ENCODE measurements around the gene COMT. TPM values are rescaled to one million over a fixed set of nuclear protein-coding genes. Genes with fewer than 3 reads are reported as not detected.

Gene COMT
- total RNA-seq, 2 experiments from 2014 or later = 90.8 to 112 TPM

DNA sequence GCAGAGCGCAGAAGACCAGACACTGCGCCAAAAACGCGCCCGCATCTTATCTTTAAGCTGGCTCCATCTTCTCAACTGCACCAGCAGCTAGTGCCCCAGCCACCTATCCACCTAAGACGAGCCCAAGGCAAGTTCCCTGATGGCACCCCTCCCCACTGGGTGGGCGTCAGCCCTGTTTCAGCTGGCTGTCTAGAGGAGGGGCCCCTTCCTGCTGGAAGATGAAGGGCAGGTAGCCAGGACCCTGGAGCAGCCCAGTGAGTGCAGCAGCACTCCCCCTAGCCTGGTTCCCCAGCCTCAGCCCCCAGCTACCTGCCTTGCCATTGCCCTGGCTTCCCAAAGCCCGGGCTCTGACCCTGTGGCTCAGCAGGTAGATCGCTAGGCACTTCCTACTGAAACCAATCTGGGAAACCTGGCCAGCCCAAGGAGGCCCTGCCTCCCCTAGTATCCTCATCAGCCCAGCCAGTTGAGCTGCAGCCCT is 46.8 kb downstream of the COMT start:
- TF ChIP-seq EZH2phosphoT487 (IDR thresholded peaks at IDR 0.05; ENCODE audit: borderline replicate concordance, low read depth, low read length) = no peak
- TF ChIP-seq, protein P1, sequence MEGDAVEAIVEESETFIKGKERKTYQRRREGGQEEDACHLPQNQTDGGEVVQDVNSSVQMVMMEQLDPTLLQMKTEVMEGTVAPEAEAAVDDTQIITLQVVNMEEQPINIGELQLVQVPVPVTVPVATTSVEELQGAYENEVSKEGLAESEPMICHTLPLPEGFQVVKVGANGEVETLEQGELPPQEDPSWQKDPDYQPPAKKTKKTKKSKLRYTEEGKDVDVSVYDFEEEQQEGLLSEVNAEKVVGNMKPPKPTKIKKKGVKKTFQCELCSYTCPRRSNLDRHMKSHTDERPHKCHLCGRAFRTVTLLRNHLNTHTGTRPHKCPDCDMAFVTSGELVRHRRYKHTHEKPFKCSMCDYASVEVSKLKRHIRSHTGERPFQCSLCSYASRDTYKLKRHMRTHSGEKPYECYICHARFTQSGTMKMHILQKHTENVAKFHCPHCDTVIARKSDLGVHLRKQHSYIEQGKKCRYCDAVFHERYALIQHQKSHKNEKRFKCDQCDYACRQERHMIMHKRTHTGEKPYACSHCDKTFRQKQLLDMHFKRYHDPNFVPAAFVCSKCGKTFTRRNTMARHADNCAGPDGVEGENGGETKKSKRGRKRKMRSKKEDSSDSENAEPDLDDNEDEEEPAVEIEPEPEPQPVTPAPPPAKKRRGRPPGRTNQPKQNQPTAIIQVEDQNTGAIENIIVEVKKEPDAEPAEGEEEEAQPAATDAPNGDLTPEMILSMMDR (conservative IDR thresholded peaks at IDR 0.05; ENCODE audit: low read length) = no peak
- intact Hi-C loops (cut with micrococcal nuclease; ENCODE audit: unreplicated experiment) = no loop called here
- ChIA-PET CTCF (ENCODE audit: unreplicated experiment) (no interaction called here), POLR2A (no interaction called here)
- H3K9me2 ChIP-seq (ENCODE audit: insufficient read depth, low read length) = no peaks in the 10 kb centered on the region
- H2AFZ ChIP-seq (ENCODE audit: low read length) = no peak overlapping the region
- peaks cover 8% of the 10 kb centered on the region for H3K4me1 ChIP-seq (ENCODE audit: insufficient read depth, low read length, poor library complexity, severe bottlenecking)
- no peak for DNase-seq (ENCODE audit: low spot score)
- H3K4me2 ChIP-seq (ENCODE audit: low read length) = no peak overlapping the region
- no peak overlapping the region for H3K4me3 ChIP-seq (ENCODE audit: low read depth, low read length, poor library complexity, severe bottlenecking)
- no peaks in the 10 kb centered on the region for H3K36me3 ChIP-seq (ENCODE audit: insufficient read depth, low read length)
- no peaks in the 10 kb centered on the region for H4K20me1 ChIP-seq (ENCODE audit: insufficient read depth, low read length)
- no peaks in the 10 kb centered on the region for H3K79me2 ChIP-seq (ENCODE audit: insufficient read depth, low read depth, low read length)
- H3K27ac ChIP-seq (ENCODE audit: low read depth, low read length, poor library complexity, severe bottlenecking) = no peak overlapping the region
- H3K9me3 ChIP-seq (ENCODE audit: low read length) = no peaks in the 10 kb centered on the region
- no TSS peak for BruUV-seq (replicated peaks)

DNA sequence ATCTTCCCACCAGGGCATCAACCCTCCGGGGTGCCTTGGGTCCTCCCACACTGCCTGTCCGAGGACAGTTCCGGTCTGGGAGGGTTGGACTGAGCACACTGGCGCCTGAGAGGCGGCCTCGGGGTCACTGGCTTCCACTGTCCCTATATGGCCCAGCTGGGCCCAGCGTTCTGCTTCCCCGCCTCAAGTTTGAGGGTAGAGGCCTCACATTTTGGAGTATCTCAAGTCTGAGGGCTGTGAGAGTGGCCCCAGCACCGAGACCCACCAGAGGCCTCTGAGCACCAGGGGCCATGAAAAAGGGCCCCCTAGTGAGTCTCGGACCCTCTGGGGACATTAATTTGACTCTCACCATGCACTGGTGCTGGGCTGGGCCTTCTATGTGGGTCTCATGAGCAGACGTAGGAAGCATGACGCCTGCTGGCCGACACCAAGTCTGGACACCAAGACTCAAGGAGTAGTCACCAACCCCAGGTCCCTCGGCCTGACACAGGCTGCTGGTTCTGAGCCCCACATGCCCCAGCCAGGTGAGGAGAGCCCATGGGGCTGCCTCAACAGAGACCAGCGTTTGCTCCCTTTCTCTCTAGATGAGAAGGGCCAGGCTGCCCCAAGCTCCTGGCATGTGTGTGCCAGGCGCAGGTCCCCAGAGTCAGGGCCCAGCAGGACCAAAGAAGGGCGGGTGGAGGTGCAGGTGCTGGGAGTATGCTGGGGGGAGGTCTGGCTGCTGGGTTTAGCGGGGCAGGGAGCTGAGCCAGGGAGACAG is 47.6 kb downstream of the COMT start:
- POLR2A ChIA-PET = no interaction called here
- Histone ChIP-seq H3K4me3 (ENCODE audit: low read depth, low read length, poor library complexity, severe bottlenecking) (no peak overlapping the region), H3K36me3 (ENCODE audit: insufficient read depth, low read length) (no peaks in the 10 kb centered on the region), H3K4me2 (ENCODE audit: low read length) (no peak overlapping the region), H3K4me1 (ENCODE audit: insufficient read depth, low read length, poor library complexity, severe bottlenecking) (peaks cover 8% of the 10 kb centered on the region), H3K9me3 (ENCODE audit: low read length) (no peaks in the 10 kb centered on the region), H3K27ac (ENCODE audit: low read depth, low read length, poor library complexity, severe bottlenecking) (no peak overlapping the region), H4K20me1 (ENCODE audit: insufficient read depth, low read length) (no peaks in the 10 kb centered on the region), H2AFZ (ENCODE audit: low read length) (no peak overlapping the region), H3K9me2 (ENCODE audit: insufficient read depth, low read length) (no peaks in the 10 kb centered on the region), H3K79me2 (ENCODE audit: insufficient read depth, low read depth, low read length) (no peaks in the 10 kb centered on the region)
- BruUV-seq (replicated peaks) = no TSS peak
- intact Hi-C loops (cut with micrococcal nuclease; ENCODE audit: unreplicated experiment) = no loop called here
- CTCF ChIA-PET (ENCODE audit: unreplicated experiment) = no interaction called here
- TF ChIP-seq, protein P1 (conservative IDR thresholded peaks at IDR 0.05; ENCODE audit: low read length) = no peak
- TF ChIP-seq EZH2phosphoT487 (IDR thresholded peaks at IDR 0.05; ENCODE audit: borderline replicate concordance, low read depth, low read length) = no peak
- no peak for DNase-seq (ENCODE audit: low spot score)

DNA sequence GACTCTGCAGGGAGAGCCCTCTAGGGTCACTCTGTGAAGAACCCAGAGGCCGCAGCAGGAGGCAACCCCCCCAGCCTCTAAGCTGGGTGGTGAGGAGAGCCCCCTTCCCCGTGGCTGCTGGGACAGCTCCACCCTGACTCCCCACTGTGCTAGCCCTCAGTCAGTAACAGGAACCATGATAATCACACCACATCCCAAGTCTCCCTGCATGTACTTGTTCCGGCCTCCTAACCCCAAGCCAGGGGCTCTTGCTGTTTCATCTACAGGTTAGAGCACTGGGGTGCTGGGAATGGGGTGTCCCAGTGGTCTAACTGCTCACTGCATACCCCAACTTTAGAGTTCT is 48.1 kb downstream of the COMT start:
- TF ChIP-seq, protein P1 (conservative IDR thresholded peaks at IDR 0.05; ENCODE audit: low read length) = no peak
- no peak for TF ChIP-seq EZH2phosphoT487 (IDR thresholded peaks at IDR 0.05; ENCODE audit: borderline replicate concordance, low read depth, low read length)
- H3K79me2 ChIP-seq (ENCODE audit: insufficient read depth, low read depth, low read length) = no peaks in the 10 kb centered on the region
- intact Hi-C loops (cut with micrococcal nuclease; ENCODE audit: unreplicated experiment) = no loop called here
- CTCF ChIA-PET (ENCODE audit: unreplicated experiment) = no interaction called here
- no peaks in the 10 kb centered on the region for H3K9me2 ChIP-seq (ENCODE audit: insufficient read depth, low read length)
- H3K36me3 ChIP-seq (ENCODE audit: insufficient read depth, low read length) = no peaks in the 10 kb centered on the region
- no TSS peak for BruUV-seq (replicated peaks)
- H3K4me3 ChIP-seq (ENCODE audit: low read depth, low read length, poor library complexity, severe bottlenecking) = no peak overlapping the region
- H2AFZ ChIP-seq (ENCODE audit: low read length) = no peak overlapping the region
- peaks cover 8% of the 10 kb centered on the region for H3K4me1 ChIP-seq (ENCODE audit: insufficient read depth, low read length, poor library complexity, severe bottlenecking)
- H4K20me1 ChIP-seq (ENCODE audit: insufficient read depth, low read length) = no peaks in the 10 kb centered on the region
- H3K27ac ChIP-seq (ENCODE audit: low read depth, low read length, poor library complexity, severe bottlenecking) = no peak overlapping the region
- POLR2A ChIA-PET = no interaction called here
- no peak for DNase-seq (ENCODE audit: low spot score)
- H3K4me2 ChIP-seq (ENCODE audit: low read length) = no peak overlapping the region
- H3K9me3 ChIP-seq (ENCODE audit: low read length) = no peaks in the 10 kb centered on the region
